HPDE6-E6E7 (cell line): ENCODE measurements around the gene SCN7A.
"Not testable (repeated sequence)": the region's sequence is repeated elsewhere in the genome, so short reads cannot be mapped to it uniquely, and the experiment has no call there.

Experiments
- DNase-seq: peaks from one replicate; pipeline ENCODE4 v3.0.0; 2011; ENCODE audit warnings: missing footprints; ENCODE audit errors: extremely low spot score

SCN7A gene

DNA sequence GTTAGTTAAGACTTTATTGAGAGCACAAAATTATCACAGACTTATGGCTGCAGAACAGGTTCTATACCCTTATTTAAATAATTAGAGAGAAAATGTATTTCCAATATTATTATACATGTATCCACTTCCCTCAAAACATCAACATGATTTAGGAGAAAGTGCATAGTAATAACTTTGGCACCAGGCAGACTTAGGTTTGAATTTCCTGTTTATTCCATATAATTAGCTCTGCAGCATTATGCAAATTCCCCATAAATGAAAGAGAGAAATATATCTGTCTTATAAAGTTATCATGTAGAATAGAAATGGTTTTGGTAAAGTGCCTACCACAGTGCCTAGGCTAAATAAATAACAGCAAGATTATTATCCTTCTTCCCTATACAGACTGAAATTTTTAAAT is 133.6 kb downstream of the SCN7A start:
- DNase-seq, result no peak

DNA sequence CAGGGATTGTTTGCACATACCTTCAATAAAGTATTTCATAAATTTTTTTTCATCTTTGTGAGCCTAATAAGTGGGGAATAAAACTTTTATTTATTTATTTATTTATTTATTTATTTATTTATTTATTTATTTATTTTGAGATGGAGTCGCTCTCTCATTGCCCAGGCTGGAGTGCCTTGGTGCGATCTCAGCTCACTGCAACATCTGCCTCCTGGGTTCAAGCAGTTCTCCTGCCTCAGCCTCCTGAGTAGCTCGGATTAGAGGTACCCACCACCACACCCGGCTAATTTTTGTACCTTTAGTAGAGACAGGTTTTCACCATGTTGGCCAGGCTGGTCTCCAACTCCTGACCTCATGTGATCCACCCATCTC is 136.1 kb downstream of the SCN7A start:
- not testable (repeated sequence) for DNase-seq

DNA sequence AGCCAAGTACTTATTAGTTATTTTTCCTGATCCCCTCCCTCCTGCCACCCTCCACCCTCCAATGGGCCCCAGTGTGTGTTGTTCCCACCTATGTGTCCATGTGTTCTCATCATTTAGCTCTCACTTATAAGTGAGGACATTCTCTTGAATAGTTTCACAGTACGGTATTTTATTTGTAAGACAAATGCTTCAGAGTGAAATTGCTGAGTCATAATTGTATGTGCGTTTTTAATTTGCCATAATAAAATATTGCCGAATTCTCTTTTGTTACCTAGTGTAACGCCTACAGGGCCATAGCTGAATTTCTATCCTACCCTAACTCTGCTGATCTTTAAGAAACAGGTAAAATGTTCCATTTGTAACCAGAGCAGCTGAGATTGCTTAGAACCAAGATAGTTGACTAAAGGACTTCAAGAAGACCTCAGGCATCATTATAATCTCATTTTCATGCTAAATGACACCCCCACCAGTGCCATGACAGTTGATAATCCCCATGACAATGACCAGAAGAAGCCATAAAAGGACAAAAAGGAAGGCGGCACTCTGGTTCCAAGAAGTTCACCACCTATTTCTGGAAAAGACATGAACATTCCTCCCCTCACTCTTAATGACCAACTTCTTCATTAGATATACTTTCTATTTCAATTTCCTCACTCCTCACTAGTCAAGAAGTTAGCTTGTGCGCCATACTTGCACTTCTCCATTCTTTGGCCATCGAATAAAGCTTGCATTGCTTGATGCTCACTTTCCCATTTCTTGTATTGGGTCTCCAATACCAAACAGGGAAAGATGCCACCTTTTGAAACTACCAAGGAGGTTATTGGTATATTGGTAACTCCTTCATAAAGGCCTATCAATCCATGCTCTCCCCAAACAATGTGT is 136.7 kb downstream of the SCN7A start:
- no peak for DNase-seq
